ENCODE results near the gene TNS3. TPM values are rescaled to one million over a fixed set of nuclear protein-coding genes. Genes with fewer than 3 reads are reported as not detected.
A peak's percentile ranks its signal among the peaks of the same experiment; 100 is the strongest.

Gene TNS3
- total and polyA plus RNA-seq, 2 of the 13 experiments (the other 11 are each of a cell fraction or from before 2014, with no cell fraction given) = 52.9 to 55.7 TPM

DNA sequence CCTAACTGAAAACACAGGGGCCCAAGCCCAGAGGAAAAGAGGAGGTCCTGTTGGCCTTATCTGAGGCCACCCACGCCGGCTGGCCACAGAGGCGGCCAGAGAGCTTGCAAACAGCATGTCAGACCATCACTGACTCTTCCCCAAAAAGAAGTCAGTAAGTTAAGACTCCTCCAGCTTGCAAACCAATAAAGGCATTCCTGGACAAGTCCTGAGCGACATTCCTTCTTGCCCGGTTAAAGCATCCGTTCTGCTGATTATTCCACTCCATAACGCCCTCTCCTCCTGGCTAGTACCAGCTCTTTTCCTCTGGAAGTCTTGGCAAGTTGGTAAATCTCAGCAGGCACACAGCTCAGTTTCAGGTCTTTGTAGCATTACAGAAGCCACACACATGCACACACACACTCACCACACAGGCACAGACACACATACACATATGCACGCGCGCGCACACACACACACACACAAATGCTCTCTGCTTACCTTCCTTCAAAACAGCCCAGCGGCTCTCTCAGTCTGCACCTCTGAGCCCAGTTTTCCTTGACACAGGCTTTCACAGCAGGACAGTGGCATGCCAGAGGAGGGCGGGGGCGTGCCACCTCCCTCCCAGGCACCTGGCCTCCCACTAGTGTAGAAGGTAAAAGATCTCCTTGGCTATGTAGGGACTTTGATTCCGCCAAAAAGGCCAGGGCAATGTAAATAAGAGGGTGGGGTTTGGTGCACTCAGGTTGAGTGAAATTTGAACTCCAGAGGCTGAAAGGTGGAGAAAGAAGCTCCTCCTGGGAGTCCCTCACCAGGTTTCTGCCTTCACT, 201.4 kb downstream of the TNS3 start (continued):
- TF ChIP-seq HNF4G (IDR thresholded peaks at IDR 0.05; ENCODE audit: borderline replicate concordance, low read depth, low read length) = no peak; the same call in 1 of the 2 replicates
- no peak for TF ChIP-seq HNF4G (CRISPR knock-in tag; IDR thresholded peaks at IDR 0.05; ENCODE audit: borderline replicate concordance, low read depth)
- no peak for TF ChIP-seq POLR2AphosphoS5 (IDR thresholded peaks at IDR 0.05; ENCODE audit: low read depth, low read length)
- TF ChIP-seq NR2C2 (CRISPR knock-in tag; IDR thresholded peaks at IDR 0.05; ENCODE audit: borderline replicate concordance) = no peak
- no peak for TF ChIP-seq KAT2B (IDR thresholded peaks at IDR 0.05; ENCODE audit: borderline replicate concordance, low read depth, low read length)
- TF ChIP-seq, protein P1, sequence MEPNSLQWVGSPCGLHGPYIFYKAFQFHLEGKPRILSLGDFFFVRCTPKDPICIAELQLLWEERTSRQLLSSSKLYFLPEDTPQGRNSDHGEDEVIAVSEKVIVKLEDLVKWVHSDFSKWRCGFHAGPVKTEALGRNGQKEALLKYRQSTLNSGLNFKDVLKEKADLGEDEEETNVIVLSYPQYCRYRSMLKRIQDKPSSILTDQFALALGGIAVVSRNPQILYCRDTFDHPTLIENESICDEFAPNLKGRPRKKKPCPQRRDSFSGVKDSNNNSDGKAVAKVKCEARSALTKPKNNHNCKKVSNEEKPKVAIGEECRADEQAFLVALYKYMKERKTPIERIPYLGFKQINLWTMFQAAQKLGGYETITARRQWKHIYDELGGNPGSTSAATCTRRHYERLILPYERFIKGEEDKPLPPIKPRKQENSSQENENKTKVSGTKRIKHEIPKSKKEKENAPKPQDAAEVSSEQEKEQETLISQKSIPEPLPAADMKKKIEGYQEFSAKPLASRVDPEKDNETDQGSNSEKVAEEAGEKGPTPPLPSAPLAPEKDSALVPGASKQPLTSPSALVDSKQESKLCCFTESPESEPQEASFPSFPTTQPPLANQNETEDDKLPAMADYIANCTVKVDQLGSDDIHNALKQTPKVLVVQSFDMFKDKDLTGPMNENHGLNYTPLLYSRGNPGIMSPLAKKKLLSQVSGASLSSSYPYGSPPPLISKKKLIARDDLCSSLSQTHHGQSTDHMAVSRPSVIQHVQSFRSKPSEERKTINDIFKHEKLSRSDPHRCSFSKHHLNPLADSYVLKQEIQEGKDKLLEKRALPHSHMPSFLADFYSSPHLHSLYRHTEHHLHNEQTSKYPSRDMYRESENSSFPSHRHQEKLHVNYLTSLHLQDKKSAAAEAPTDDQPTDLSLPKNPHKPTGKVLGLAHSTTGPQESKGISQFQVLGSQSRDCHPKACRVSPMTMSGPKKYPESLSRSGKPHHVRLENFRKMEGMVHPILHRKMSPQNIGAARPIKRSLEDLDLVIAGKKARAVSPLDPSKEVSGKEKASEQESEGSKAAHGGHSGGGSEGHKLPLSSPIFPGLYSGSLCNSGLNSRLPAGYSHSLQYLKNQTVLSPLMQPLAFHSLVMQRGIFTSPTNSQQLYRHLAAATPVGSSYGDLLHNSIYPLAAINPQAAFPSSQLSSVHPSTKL (CRISPR knock-in tag; IDR thresholded peaks at IDR 0.05) = 0 out of 2 replicates have a peak, but pooled peaks have one; percentile 12
- TF ChIP-seq MTF1 (CRISPR knock-in tag; IDR thresholded peaks at IDR 0.05) = no peak
- TF ChIP-seq NBN (conservative IDR thresholded peaks at IDR 0.05) = no peak
- TF ChIP-seq, protein P2, sequence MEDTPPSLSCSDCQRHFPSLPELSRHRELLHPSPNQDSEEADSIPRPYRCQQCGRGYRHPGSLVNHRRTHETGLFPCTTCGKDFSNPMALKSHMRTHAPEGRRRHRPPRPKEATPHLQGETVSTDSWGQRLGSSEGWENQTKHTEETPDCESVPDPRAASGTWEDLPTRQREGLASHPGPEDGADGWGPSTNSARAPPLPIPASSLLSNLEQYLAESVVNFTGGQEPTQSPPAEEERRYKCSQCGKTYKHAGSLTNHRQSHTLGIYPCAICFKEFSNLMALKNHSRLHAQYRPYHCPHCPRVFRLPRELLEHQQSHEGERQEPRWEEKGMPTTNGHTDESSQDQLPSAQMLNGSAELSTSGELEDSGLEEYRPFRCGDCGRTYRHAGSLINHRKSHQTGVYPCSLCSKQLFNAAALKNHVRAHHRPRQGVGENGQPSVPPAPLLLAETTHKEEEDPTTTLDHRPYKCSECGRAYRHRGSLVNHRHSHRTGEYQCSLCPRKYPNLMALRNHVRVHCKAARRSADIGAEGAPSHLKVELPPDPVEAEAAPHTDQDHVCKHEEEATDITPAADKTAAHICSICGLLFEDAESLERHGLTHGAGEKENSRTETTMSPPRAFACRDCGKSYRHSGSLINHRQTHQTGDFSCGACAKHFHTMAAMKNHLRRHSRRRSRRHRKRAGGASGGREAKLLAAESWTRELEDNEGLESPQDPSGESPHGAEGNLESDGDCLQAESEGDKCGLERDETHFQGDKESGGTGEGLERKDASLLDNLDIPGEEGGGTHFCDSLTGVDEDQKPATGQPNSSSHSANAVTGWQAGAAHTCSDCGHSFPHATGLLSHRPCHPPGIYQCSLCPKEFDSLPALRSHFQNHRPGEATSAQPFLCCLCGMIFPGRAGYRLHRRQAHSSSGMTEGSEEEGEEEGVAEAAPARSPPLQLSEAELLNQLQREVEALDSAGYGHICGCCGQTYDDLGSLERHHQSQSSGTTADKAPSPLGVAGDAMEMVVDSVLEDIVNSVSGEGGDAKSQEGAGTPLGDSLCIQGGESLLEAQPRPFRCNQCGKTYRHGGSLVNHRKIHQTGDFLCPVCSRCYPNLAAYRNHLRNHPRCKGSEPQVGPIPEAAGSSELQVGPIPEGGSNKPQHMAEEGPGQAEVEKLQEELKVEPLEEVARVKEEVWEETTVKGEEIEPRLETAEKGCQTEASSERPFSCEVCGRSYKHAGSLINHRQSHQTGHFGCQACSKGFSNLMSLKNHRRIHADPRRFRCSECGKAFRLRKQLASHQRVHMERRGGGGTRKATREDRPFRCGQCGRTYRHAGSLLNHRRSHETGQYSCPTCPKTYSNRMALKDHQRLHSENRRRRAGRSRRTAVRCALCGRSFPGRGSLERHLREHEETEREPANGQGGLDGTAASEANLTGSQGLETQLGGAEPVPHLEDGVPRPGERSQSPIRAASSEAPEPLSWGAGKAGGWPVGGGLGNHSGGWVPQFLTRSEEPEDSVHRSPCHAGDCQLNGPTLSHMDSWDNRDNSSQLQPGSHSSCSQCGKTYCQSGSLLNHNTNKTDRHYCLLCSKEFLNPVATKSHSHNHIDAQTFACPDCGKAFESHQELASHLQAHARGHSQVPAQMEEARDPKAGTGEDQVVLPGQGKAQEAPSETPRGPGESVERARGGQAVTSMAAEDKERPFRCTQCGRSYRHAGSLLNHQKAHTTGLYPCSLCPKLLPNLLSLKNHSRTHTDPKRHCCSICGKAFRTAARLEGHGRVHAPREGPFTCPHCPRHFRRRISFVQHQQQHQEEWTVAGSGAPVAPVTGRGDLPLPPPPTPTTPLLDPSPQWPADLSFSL (CRISPR knock-in tag; IDR thresholded peaks at IDR 0.05) = peak; percentile 62; the same call in 1 of the 2 replicates
- TF ChIP-seq, protein P3, sequence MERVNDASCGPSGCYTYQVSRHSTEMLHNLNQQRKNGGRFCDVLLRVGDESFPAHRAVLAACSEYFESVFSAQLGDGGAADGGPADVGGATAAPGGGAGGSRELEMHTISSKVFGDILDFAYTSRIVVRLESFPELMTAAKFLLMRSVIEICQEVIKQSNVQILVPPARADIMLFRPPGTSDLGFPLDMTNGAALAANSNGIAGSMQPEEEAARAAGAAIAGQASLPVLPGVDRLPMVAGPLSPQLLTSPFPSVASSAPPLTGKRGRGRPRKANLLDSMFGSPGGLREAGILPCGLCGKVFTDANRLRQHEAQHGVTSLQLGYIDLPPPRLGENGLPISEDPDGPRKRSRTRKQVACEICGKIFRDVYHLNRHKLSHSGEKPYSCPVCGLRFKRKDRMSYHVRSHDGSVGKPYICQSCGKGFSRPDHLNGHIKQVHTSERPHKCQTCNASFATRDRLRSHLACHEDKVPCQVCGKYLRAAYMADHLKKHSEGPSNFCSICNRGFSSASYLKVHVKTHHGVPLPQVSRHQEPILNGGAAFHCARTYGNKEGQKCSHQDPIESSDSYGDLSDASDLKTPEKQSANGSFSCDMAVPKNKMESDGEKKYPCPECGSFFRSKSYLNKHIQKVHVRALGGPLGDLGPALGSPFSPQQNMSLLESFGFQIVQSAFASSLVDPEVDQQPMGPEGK (CRISPR knock-in tag; IDR thresholded peaks at IDR 0.05) = peak; percentile 87
- no peak for TF ChIP-seq TOE1 (CRISPR knock-in tag; IDR thresholded peaks at IDR 0.05)
- TF ChIP-seq, protein P4, sequence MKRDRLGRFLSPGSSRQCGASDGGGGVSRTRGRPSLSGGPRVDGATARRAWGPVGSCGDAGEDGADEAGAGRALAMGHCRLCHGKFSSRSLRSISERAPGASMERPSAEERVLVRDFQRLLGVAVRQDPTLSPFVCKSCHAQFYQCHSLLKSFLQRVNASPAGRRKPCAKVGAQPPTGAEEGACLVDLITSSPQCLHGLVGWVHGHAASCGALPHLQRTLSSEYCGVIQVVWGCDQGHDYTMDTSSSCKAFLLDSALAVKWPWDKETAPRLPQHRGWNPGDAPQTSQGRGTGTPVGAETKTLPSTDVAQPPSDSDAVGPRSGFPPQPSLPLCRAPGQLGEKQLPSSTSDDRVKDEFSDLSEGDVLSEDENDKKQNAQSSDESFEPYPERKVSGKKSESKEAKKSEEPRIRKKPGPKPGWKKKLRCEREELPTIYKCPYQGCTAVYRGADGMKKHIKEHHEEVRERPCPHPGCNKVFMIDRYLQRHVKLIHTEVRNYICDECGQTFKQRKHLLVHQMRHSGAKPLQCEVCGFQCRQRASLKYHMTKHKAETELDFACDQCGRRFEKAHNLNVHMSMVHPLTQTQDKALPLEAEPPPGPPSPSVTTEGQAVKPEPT (CRISPR knock-in tag; IDR thresholded peaks at IDR 0.05; ENCODE audit: low read depth) = no peak

Measured in HepG2 (cell line).